Keratinocyte (primary cell): ENCODE measurements around the gene SLC1A1. TPM values are rescaled to one million over a fixed set of nuclear protein-coding genes. Genes with fewer than 3 reads are reported as not detected.

Experiments
- DNase-seq: peaks from one replicate; pipeline ENCODE4 v3.0.0-alpha.2; 2011; ENCODE audit warnings: low read depth, missing footprints, low spot score
- FAIRE-seq: peaks from 2 replicates; lab custom pipeline; 2011; peaks lifted over from hg19 to GRCh38; lab: Jason Lieb, UNC
- H2AFZ ChIP-seq: 2 replicates; pipeline ENCODE4 v1.6.0; 2012; ENCODE audit warnings: low read length, control low read depth, inconsistent platforms; ENCODE audit not compliant: control insufficient read depth
- H3K27ac ChIP-seq: 2 replicates; pipeline ENCODE4 v1.5.1; 2011; ENCODE audit warnings: low read length; ENCODE audit not compliant: control insufficient read depth, insufficient read depth
- H3K27me3 ChIP-seq: 3 replicates; pipeline ENCODE4 v1.6.0; 2011; ENCODE audit warnings: low read length; ENCODE audit not compliant: control insufficient read depth, insufficient read depth; ENCODE audit errors: extremely low read depth
- H3K36me3 ChIP-seq, 2 experiments: 2 replicates in 1 of 2; 3 replicates in 1 of 2; pipeline ENCODE4 v1.5.1; 2011; ENCODE audit warnings: low read length in 2 of 2, mild to moderate bottlenecking in 1 of 2; ENCODE audit not compliant: control insufficient read depth in 2 of 2, insufficient read depth in 2 of 2; ENCODE audit errors: extremely low read depth in 1 of 2
- H3K4me1 ChIP-seq: 3 replicates; pipeline ENCODE4 v1.5.1; 2011; ENCODE audit warnings: low read length; ENCODE audit not compliant: control insufficient read depth, insufficient read depth; ENCODE audit errors: extremely low read depth
- H3K4me2 ChIP-seq: 3 replicates; pipeline ENCODE4 v1.6.0; 2011; ENCODE audit warnings: low read depth, low read length; ENCODE audit not compliant: control insufficient read depth, insufficient read depth; ENCODE audit errors: extremely low read depth
- H3K4me3 ChIP-seq, 3 experiments: fragments of 200-600 bp in 1 of 3; sonication (generic) in 1 of 3; 2 replicates in 2 of 3; 3 replicates in 1 of 3; pipeline ENCODE4 v1.5.1; 2011 to 2016; ENCODE audit warnings: low read length in 3 of 3, mild to moderate bottlenecking in 3 of 3, control low read depth in 2 of 3, inconsistent platforms in 1 of 3, low read depth in 1 of 3, mixed read lengths in 1 of 3, mixed run types in 1 of 3, moderate library complexity in 1 of 3; ENCODE audit not compliant: control insufficient read depth in 2 of 3, insufficient read depth in 2 of 3; ENCODE audit errors: extremely low read depth in 1 of 3
- H3K79me2 ChIP-seq: 2 replicates; pipeline ENCODE4 v1.6.0; 2012; ENCODE audit warnings: low read length; ENCODE audit not compliant: control insufficient read depth, insufficient read depth
- H3K9ac ChIP-seq: 3 replicates; pipeline ENCODE4 v1.6.0; 2011; ENCODE audit warnings: low read length; ENCODE audit not compliant: control insufficient read depth, insufficient read depth; ENCODE audit errors: extremely low read depth
- H3K9me1 ChIP-seq: 3 replicates; pipeline ENCODE4 v1.6.0; 2011; ENCODE audit warnings: low read length; ENCODE audit not compliant: control insufficient read depth, insufficient read depth; ENCODE audit errors: extremely low read depth
- H3K9me3 ChIP-seq: 2 replicates; pipeline ENCODE4 v1.5.1; 2012; ENCODE audit warnings: low read depth, low read length; ENCODE audit not compliant: control insufficient read depth
- H4K20me1 ChIP-seq: 3 replicates; pipeline ENCODE4 v1.6.0; 2011; ENCODE audit warnings: low read length; ENCODE audit not compliant: control insufficient read depth, insufficient read depth; ENCODE audit errors: extremely low read depth
- CTCF ChIP-seq, 3 experiments: IDR thresholded peaks in 1 of 3; conservative IDR thresholded peaks in 1 of 3; optimal IDR thresholded peaks in 1 of 3; 2 replicates in 2 of 3; 3 replicates in 1 of 3; pipeline versions ENCODE3 to v1.5.1; 2011; ENCODE audit warnings: low read length in 3 of 3, mild to moderate bottlenecking in 3 of 3, moderate library complexity in 2 of 3, control low read depth in 1 of 3, inconsistent platforms in 1 of 3; ENCODE audit not compliant: insufficient read depth in 2 of 3; ENCODE audit errors: extremely low read depth in 1 of 3
- EZH2 ChIP-seq: IDR thresholded peaks from one replicate; pipeline ENCODE4 v1.6.1; 2012; ENCODE audit warnings: inconsistent platforms, mild to moderate bottlenecking, low read length, moderate library complexity
- dilution Hi-C: fragments of 300-500 bp; cut with MboI; formaldehyde crosslinking; loops from one replicate; pipeline ENCODE4 v1.7.0; 2020; ENCODE audit warnings: low sequenced_read_pairs; ENCODE audit not compliant: extremely low pct_ligation_motif_present
- polyA plus RNA-seq, 5 experiments: library from polyadenylated mRNA; depleted of rRNA in 3 of 5; stranded (reverse) in 3 of 5; stranded (forward) in 1 of 5; unstranded in 1 of 5; fragments of >200 nt; gene quantifications; 1 replicate in 1 of 5; 2 replicates in 3 of 5; 3 replicates in 1 of 5; pipeline versions ENCODE4 v1.2.1 to v1.2.3, GENCODE V29; 2011 to 2012; ENCODE audit warnings: missing spikeins in 2 of 5, low read depth in 1 of 5, low replicate concordance in 1 of 5

Gene SLC1A1
- polyA plus RNA-seq, 1 donor (not counting 4 experiments of a cell fraction or from before 2014, with no cell fraction given), result 0.20 TPM

- H3K27ac ChIP-seq, result no peak overlapping the region
- no peaks in the 10 kb centered on the region for H3K9me3 ChIP-seq
Measured at GRCh38 chr9:4538107-4538506, 47.8 kb downstream of the SLC1A1 start.

GRCh38 chr9:4538621-4539020 is 48.4 kb downstream of the SLC1A1 start:
- no peaks in the 10 kb centered on the region for H3K9me1 ChIP-seq
- no peak overlapping the region for H3K9ac ChIP-seq
- H3K27me3 ChIP-seq, result no peaks in the 10 kb centered on the region
- no peak overlapping the region for H3K4me2 ChIP-seq
- H3K36me3 ChIP-seq, result no peaks in the 10 kb centered on the region
- no peak overlapping the region for H3K4me3 ChIP-seq
- TF ChIP-seq CTCF (optimal IDR thresholded peaks at IDR 0.05 in 1 of 3, IDR thresholded peaks at IDR 0.05 in 1 of 3, conservative IDR thresholded peaks at IDR 0.05 in 1 of 3; ENCODE audit: extremely low read depth in 1 of 3, insufficient read depth in 2 of 3, low read length in 3 of 3), result no peak
- TF ChIP-seq EZH2, result no peak
- dilution Hi-C loops, result no loop called here
- H2AFZ ChIP-seq, result no peak overlapping the region
- no peaks in the 10 kb centered on the region for H3K4me1 ChIP-seq
- DNase-seq (no peak), FAIRE-seq (no peak)
- no peak overlapping the region for H3K27ac ChIP-seq
- H3K9me3 ChIP-seq, result no peaks in the 10 kb centered on the region
- no peaks in the 10 kb centered on the region for H4K20me1 ChIP-seq
- no peaks in the 10 kb centered on the region for H3K79me2 ChIP-seq

More at GRCh38 chr9:4538107-4538506, 47.8 kb downstream of the SLC1A1 start:
- H3K36me3 ChIP-seq, result no peaks in the 10 kb centered on the region
- FAIRE-seq, result no peak
- no peaks in the 10 kb centered on the region for H4K20me1 ChIP-seq
- no peaks in the 10 kb centered on the region for H3K79me2 ChIP-seq
- H3K27me3 ChIP-seq, result no peaks in the 10 kb centered on the region
- dilution Hi-C loops, result no loop called here
- no peak overlapping the region for H3K4me3 ChIP-seq
- TF ChIP-seq CTCF (optimal IDR thresholded peaks at IDR 0.05 in 1 of 3, IDR thresholded peaks at IDR 0.05 in 1 of 3, conservative IDR thresholded peaks at IDR 0.05 in 1 of 3; ENCODE audit: extremely low read depth in 1 of 3, insufficient read depth in 2 of 3, low read length in 3 of 3), result no peak
- no peak for TF ChIP-seq EZH2
- DNase-seq, result no peak
- no peak overlapping the region for H3K9ac ChIP-seq
- H2AFZ ChIP-seq, result no peak overlapping the region
- no peak overlapping the region for H3K4me2 ChIP-seq
- no peaks in the 10 kb centered on the region for H3K4me1 ChIP-seq
- H3K9me1 ChIP-seq, result no peaks in the 10 kb centered on the region
